Stimulated activated CD4-positive, alpha-beta T cell treated with anti-CD3 and anti-CD28 coated beads, TNF-alpha, amount 100 ng/mL, for 24 hours (primary cell): ENCODE results near the gene ELOVL2.

Experiments
- DNase-seq, 3 experiments: peaks; one replicate each; pipeline ENCODE4 v3.0.0-alpha.2; 2020; ENCODE audit warnings: low read depth in 3 of 3

The ELOVL2 gene

GRCh38 chr6:10981409-10981808 lies 62.7 kb downstream of the ELOVL2 start:
- no peak for DNase-seq

DNA sequence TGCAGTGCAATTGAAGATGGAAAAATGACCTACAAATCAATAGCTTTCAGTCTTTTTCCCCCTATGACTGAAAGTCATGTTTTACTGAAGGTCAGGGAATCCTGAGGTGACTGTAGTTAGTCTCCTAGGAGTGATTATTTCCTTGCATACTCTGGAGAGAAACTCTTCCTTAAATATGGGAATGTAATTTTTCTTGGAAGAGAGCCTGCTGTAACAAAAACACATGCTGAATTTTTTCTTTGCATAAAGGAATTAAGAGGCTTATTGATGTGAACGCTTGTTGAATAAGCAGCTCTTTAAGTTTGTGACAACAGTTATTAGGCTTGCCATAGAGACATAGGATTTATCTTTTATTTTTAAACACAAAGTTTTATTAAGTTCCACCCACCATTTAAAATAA lies 64.5 kb downstream of the ELOVL2 start:
- no peak for DNase-seq

GRCh38 chr6:10977231-10977968 lies 66.7 kb downstream of the ELOVL2 start:
- no peak for DNase-seq

GRCh38 chr6:10976571-10976970 lies 67.5 kb downstream of the ELOVL2 start:
- DNase-seq = no peak

GRCh38 chr6:10972196-10972595 lies 71.9 kb downstream of the ELOVL2 start:
- DNase-seq = no peak

DNA sequence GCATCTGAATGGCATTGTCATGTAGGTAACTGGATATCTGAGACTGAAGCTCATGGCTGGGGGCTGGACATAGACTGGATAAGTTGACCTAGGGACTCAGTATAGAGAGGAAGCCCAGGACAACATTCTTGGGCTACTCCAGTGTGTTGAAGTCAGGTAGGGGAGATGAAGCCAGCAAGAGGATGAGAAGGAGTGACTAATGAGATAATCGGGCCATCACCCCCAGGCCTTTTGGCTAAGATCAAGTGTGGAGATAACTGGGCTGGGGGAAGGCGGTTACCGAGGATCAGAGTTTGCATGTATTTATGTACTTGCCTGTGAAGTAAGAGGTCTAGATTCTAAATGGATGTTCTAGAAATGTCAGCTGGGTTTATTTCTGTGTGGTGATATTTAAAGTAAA lies 73.4 kb downstream of the ELOVL2 start:
- no peak for DNase-seq

DNA sequence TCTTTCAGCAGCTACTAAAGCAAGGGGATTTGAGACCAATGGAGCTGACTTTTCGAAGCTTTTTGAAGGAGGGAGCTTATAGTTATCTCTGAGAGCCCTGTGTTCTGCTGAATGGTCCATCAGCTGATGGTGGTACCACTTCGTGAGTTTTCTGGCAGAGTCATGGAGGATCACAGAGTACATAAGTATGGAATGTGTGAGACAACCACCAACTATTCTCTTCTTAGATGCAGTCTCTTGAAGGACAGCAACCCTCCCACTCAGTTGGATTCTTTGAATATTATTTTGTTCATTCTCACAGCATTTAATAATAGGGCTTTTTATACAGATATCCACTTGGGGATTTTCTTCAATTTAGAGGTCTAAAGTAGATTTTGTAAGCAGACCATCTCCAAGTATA lies 75.3 kb downstream of the ELOVL2 start:
- DNase-seq = no peak

- DNase-seq = no peak
These were observed 79.4 kb downstream of the ELOVL2 start for GRCh38 chr6:10964684-10965083.

GRCh38 chr6:10963113-10963512 lies 81.0 kb downstream of the ELOVL2 start:
- no peak for DNase-seq

GRCh38 chr6:10962673-10963072 lies 81.4 kb downstream of the ELOVL2 start:
- no peak for DNase-seq

DNA sequence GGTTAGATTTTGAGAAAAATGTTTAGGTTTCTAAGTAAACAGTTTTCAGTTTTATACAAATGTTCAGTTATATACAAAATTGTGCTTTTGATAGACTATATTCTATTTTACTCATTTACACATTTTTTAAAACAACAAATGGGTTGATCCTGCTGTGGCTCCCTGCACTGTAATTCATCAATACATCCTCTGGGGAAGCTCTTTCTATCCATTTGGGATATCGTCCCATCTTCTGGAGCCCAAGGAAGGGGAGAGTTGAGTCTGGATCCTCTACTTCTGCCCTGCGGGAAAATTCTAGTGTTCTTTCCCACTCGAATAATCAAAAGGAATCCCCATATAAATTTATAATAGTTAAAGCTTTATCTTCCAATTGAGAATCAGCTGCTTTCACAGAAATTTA lies 82.3 kb downstream of the ELOVL2 start:
- DNase-seq = no peak

DNA sequence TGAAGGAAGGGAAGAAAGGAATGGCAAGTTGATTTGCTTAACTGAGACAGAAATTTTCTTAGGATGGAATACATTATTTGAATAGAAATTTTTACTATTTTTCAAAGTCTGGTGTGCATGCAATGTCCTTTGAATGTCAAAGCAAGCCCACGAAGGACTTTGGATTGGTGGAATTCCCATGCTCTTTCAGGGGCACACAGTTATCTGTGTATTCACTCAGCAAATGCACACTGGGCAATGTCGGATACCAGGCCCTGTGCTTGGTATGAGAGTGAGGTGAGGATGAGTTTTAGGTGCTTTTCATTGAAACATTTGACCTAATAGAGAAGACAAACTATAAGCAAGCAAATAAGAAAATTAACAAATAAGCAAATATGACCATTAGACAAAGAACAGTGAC lies 83.9 kb downstream of the ELOVL2 start:
- no peak for DNase-seq

DNA sequence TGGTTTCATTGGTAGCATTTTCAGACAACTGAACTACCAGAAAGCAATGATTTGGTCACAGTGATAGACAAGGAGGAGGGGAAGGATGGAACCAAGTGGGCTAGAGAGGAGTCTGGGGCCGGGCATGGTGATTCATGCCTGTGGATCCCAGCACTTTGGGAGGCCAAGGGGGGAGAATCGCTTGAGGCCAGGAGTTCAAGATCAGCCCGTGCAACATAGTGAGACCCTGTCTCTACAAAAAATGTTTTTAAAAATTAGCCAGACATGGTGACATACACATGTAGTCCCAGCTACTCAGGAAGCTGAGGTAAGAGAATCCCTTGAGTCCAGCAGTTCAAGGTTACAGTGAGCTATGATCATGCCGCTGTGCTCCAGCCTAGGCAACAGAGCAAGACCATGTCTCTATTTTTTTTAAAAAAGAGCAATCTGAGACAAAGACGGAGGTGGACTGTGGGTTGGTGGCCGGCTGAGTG lies 86.7 kb downstream of the ELOVL2 start:
- no peak for DNase-seq

- DNase-seq = no peak
These were observed 87.3 kb downstream of the ELOVL2 start for GRCh38 chr6:10956776-10957175.

DNA sequence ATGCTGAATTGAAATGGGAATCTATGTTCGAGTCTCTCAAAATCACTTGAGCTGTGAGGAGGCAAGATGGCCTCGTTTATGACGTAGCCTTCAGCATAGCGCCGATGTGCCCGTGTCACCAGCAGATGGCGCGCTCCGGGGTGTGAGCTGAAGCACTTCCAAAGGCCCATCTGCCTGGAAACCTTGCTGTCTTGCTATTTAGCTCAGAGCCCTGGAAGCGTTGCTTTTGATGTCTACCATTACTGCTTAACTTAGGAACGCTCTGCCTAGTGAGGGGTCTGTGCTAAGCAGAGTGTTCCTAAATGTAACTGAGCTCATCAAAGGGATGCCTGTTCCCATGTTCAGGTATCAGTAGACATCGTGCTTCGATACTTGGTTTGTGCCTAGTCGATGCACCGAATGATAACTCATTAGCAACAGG lies 89.5 kb downstream of the ELOVL2 start:
- DNase-seq = peak; percentile 39 to 74 (median 40)

DNA sequence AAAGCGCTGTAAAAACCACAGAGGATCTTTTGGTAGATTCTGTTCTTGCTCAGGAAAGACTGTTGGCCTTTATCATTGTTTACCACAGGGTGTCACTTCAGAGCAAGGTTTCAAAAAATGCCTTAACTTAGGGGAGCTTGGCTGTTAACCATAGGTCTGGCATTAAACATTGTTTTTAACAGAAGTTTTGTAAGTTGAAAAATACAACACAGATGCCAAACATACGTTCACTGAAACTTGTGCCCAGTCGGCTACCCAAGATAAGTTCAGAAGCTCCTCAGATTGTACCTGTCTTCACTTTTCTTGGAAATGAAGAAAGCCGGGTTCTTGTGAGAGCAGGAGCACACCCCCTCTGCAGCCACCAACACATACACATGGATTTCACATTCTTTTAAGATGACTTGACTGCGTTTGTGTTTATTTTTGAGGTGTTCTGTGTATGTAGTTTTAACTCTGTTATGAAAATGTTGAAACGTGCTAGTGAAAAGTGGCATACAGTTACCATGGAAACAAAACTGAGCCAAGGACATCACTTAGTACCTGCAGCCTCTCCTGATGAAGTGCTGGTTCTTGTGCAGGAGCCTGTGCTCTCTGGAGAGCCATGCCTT lies 92.3 kb downstream of the ELOVL2 start:
- DNase-seq = no peak

DNA sequence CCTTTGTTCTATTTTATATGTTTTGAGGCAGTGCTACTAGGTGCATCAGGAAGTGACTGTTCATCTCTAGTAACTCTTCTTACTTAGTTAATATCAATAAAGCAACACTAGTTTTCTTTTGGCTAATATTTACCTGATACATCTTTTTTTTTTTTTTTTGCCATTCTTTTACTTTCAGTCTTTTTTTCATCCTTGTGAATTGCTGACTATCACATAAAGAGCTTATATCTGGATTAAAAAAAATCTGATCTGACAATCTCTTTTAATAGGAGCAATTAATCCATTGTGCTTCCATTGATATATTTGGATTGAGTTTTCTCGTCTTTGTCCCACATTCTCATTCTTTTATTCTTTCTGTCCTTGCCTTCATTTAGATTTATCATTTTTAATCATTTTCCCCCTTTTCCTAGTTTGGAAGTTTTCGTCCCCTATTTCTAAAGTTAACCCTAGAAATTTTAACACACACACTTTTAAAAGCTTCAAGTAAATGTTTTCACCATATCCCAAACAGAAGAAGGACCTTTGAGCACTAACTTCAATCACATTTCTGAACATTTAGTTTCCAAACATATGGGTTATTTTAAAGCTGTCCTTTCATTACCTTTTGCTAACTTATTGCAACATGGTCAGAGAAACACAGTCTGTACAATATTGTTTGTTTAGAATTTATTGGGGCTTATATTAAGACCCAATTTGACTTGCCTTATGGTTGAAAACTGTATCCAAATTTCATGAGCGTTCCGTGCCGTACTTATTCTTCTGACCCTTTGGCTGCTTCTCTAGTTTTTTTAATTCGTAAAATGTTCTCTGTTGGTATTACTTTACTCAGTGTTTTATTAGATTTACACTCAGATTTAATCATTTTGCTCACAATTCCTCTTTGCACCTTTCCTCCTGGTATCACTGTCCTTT lies 94.3 kb downstream of the ELOVL2 start:
- DNase-seq = no peak

GRCh38 chr6:10947966-10948365 lies 96.1 kb downstream of the ELOVL2 start:
- DNase-seq = no peak

- no peak for DNase-seq
These were observed 98.3 kb downstream of the ELOVL2 start for GRCh38 chr6:10945845-10946244.

DNA sequence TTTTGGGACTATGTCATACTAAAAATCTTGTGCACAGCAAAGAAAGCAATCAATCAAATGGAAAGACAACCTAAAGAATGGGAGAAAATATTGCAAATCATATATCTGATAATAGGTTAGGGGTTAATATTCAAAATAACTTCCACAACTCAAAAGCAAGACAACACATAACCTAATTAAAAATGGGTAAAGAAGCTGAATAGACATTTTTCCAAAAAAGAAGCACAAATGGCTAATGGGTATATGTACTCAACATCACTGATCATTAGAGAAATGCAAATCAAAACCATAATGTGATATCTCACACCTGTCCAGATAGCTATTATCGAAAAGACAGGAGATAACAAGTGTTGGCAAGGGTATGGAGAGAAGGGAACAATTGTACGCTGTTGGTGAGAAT lies 104.3 kb downstream of the ELOVL2 start:
- no peak for DNase-seq

DNA sequence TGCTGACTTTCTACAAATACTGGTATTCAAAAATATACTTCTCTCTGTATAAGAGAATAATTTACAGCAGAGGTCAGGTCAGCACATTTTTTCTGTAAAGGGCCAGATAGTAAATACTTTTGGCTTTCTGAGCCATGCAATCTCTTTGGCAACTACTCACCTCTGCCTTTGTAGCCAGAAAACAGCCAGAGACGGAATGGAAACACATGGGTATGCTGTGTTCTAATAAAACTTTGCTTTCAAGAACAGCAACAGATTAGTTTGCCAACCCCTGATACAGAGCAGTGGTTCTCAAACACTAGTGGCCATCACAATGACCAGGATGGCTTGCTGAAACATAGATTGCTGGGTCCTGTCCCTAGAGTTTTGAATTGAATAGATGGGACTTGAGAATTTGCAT lies 111.0 kb downstream of the ELOVL2 start:
- no peak for DNase-seq
